Measurements from ENCODE around the gene EXTL1. TPM values are rescaled to one million over a fixed set of nuclear protein-coding genes. Genes with fewer than 3 reads are reported as not detected.

EXTL1 gene
- total and polyA plus RNA-seq, 3 donors from 2014 or later, result 1.3 to 2.8 (median 1.3) TPM

DNA sequence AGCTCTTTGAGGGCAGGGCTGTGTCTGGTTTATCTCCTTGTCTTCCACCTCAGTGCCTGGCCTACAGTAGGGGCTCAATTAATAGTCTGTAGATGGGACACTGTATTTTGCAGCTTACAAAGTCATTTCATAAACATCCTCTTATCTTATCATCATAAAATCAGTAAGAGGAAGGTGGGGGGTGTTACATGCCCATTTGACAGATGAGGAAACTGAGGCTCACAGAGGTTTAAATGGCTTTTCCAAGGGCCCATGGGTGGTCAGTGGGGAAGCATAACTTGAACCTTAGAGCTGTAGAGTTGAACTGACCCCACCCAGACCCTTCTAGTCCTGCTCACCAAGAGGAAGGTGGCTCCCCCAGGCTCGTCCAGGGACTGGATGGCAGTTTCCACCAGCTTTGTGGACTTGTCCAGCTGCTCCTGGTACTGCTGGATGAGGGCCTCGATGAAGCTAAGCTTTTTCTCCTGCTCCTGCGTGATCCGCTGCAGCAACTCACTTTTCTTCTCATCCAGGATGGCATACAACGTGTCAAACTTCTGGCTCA lies 36.5 kb downstream of the EXTL1 start:
- H3K27me3 ChIP-seq, result no peaks in the 10 kb centered on the region
- H3K27ac ChIP-seq, result no peak overlapping the region
- H3K4me1 ChIP-seq, result no peaks in the 10 kb centered on the region
- no peak for TF ChIP-seq CTCF (IDR thresholded peaks at IDR 0.05)
- TF ChIP-seq POLR2A (IDR thresholded peaks at IDR 0.05), result no peak
- no peaks in the 10 kb centered on the region for H3K9me3 ChIP-seq
- H3K36me3 ChIP-seq (ENCODE audit: low read depth, missing control alignments), result no peaks in the 10 kb centered on the region
- intact Hi-C loops (cut with DNase I; ENCODE audit: low total_unique reads), result no loop called here
- no peak for DNase-seq
- no peak overlapping the region for H3K4me3 ChIP-seq
- 88 to 94% methylated on average over 5 of the region's 5 CpGs for WGBS, 2 donors

GRCh38 chr1:26059906-26060305 lies 38.3 kb downstream of the EXTL1 start:
- Histone ChIP-seq H3K9me3 (no peaks in the 10 kb centered on the region), H3K27ac (no peak overlapping the region), H3K36me3 (ENCODE audit: low read depth, missing control alignments) (no peaks in the 10 kb centered on the region), H3K4me3 (no peak overlapping the region), H3K4me1 (no peaks in the 10 kb centered on the region), H3K27me3 (no peaks in the 10 kb centered on the region)
- intact Hi-C loops (cut with DNase I; ENCODE audit: low total_unique reads), result no loop called here
- TF ChIP-seq CTCF (IDR thresholded peaks at IDR 0.05), result no peak
- no peak for TF ChIP-seq POLR2A (IDR thresholded peaks at IDR 0.05)
- no peak for DNase-seq
- 70 to 80% methylated on average over 4 to 7 of the region's 7 CpGs for WGBS, 2 donors

DNA sequence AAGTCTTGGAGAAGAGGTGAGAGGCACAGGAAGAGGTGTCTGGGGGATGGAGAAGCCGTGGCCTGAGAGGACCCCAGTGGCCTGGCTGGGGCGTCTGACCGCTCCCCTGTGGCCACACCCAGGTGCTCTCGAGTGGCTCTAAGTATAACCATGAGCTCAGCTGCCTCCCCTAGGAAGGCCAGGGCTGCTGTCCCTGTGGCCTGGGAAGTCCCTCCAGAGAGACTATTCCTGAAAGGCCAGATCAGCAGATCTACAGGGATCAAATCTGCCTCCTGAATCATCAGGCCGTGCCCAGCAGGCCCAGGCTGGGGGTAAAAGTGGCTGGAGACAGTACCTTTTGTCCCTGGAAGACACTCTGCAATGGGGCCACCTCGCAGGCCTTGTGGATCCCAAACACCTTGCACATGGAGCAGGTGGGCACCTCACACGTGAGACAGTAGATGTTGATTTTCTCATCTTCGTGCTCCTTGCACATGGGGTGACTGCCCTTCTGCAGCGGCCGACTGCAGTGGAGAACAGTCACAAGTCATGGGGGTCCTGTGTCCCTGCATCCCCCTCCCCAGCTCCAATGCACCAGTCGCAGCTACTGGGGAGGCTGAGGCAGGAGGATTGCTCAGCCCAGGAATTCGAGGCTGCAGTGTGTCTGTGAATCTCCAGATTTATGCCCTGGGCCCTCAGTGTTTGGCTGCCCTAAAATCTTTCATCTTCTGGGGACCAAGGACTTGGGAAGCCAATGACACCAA lies 39.4 kb downstream of the EXTL1 start:
- no peak for DNase-seq
- Histone ChIP-seq H3K4me1 (no peaks in the 10 kb centered on the region), H3K27ac (no peak overlapping the region), H3K4me3 (no peak overlapping the region), H3K9me3 (no peaks in the 10 kb centered on the region), H3K36me3 (ENCODE audit: low read depth, missing control alignments) (no peaks in the 10 kb centered on the region), H3K27me3 (no peaks in the 10 kb centered on the region)
- intact Hi-C loops (cut with DNase I; ENCODE audit: low total_unique reads), result no loop called here
- TF ChIP-seq POLR2A (IDR thresholded peaks at IDR 0.05), result no peak
- TF ChIP-seq CTCF (IDR thresholded peaks at IDR 0.05), result no peak
- WGBS, 2 donors, result 71 to 84% methylated on average over 5 to 12 of the region's 12 CpGs

DNA sequence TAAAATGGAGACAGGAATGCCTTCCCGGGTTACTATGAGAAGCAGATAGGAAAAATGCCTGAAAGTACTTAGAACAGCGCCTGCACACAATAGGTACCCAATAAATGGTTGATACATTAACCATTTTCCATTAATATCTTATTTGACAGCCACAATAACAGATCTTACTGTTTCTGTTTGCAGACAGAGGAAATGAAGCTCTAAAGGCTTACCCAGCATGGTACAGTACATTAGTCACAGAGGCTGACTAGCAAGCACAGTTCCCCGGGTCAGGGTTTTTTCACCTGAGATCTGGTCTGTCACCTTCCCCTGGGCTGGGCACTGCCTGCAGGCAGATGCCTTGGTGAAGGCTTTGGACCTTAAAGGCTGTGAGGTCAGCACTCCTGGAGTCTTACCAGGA lies 43.0 kb downstream of the EXTL1 start:
- H3K36me3 ChIP-seq (ENCODE audit: low read depth, missing control alignments), result no peaks in the 10 kb centered on the region
- no peaks in the 10 kb centered on the region for H3K4me1 ChIP-seq
- no peak overlapping the region for H3K4me3 ChIP-seq
- TF ChIP-seq CTCF (IDR thresholded peaks at IDR 0.05) (no peak), POLR2A (IDR thresholded peaks at IDR 0.05) (no peak)
- H3K9me3 ChIP-seq, result no peaks in the 10 kb centered on the region
- H3K27me3 ChIP-seq, result no peaks in the 10 kb centered on the region
- intact Hi-C loops (cut with DNase I; ENCODE audit: low total_unique reads), result no loop called here
- WGBS, 2 donors, result 92 to 95% methylated on average over 2 to 3 of the region's 3 CpGs
- DNase-seq, result no peak
- no peak overlapping the region for H3K27ac ChIP-seq

DNA sequence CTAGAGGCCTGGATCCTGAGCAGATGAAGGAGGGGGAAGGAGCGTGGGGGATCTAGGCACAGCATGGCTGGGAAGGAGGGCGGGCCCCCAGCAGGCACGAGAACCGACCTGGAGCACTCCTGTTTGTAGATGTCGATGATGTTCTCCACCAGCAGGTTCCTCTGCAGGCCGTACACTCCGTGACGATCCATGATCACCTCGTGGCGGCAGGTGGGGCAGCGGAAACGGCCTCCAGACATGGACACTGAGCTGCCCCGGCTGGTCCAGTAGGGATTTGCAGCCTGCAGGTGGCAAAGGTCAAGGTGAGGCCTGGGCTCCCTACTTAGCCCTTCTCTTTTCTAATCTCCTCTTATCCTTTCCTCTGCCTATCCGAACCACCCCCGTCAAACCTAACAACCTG lies 44.6 kb downstream of the EXTL1 start:
- no peak for DNase-seq
- WGBS, 2 donors, result 64 to 86% methylated on average over 2 to 15 of the region's 15 CpGs
- no peaks in the 10 kb centered on the region for H3K9me3 ChIP-seq

More for the DNA sequence above, 44.6 kb downstream of the EXTL1 start:
- Histone ChIP-seq H3K36me3 (ENCODE audit: low read depth, missing control alignments) (no peaks in the 10 kb centered on the region), H3K27me3 (no peaks in the 10 kb centered on the region), H3K27ac (no peak overlapping the region), H3K4me3 (no peak overlapping the region), H3K4me1 (no peaks in the 10 kb centered on the region)
- intact Hi-C loops (cut with DNase I; ENCODE audit: low total_unique reads), result no loop called here
- no peak for TF ChIP-seq POLR2A (IDR thresholded peaks at IDR 0.05)
- TF ChIP-seq CTCF (IDR thresholded peaks at IDR 0.05), result no peak
